ENCODE data around the gene DESI1. TPM values are rescaled to one million over a fixed set of nuclear protein-coding genes. Genes with fewer than 3 reads are reported as not detected.

The DESI1 gene
- polyA plus RNA-seq (27.5 and 31.0 TPM in 2 replicates), polyA minus RNA-seq (40.2 and 41.9 TPM in 2 replicates)

- peak within 1 kb of the TSS; percentile 93 for H3K4me2 ChIP-seq (ENCODE audit: low read length)
- peak within 1 kb of the TSS; percentile 91 for H2AFZ ChIP-seq (ENCODE audit: low read depth, low read length)
- H3K79me2 ChIP-seq (replicated peaks; ENCODE audit: insufficient read depth, low read length): peaks cover 30% of the 10 kb centered on the region
Measured at GRCh38 chr22:41620589-41621098, at the start of gene DESI1. Gene DESI1, minus strand, starts transcription at chr22:41621043. Its CDS starts 204 bp downstream, at chr22:41620839.

GRCh38 chr22:41668971-41669911, 48.4 kb upstream of the DESI1 start:
- H3K27ac ChIP-seq (ENCODE audit: low read length): no peak overlapping the region
- H3K9me2 ChIP-seq (ENCODE audit: insufficient read depth, low read length): no peaks in the 10 kb centered on the region
- H3K36me3 ChIP-seq (ENCODE audit: insufficient read depth, low read length): no peaks in the 10 kb centered on the region
- no peak overlapping the region for H3K4me3 ChIP-seq (ENCODE audit: low read length)
- H3K79me2 ChIP-seq (replicated peaks; ENCODE audit: insufficient read depth, low read length): no peaks in the 10 kb centered on the region
- no peak overlapping the region for H3K9ac ChIP-seq (ENCODE audit: low read length)
- TF ChIP-seq EP300 (conservative IDR thresholded peaks at IDR 0.05; ENCODE audit: poor library complexity, severe bottlenecking) (no peak), REST (IDR thresholded peaks at IDR 0.05; ENCODE audit: borderline replicate concordance) (no peak), EZH2 (IDR thresholded peaks at IDR 0.05; ENCODE audit: borderline replicate concordance, insufficient read depth, low read length, poor library complexity, severe bottlenecking) (no peak), MXI1 (conservative IDR thresholded peaks at IDR 0.05; ENCODE audit: poor library complexity, severe bottlenecking) (no peak)
- H3K27me3 ChIP-seq (ENCODE audit: insufficient read depth, low read depth, low read length): no peaks in the 10 kb centered on the region
- H3K9me3 ChIP-seq (ENCODE audit: low read length): no peaks in the 10 kb centered on the region
- no peaks in the 10 kb centered on the region for H3F3A ChIP-seq (ENCODE audit: insufficient read depth, low read length, poor library complexity, severe bottlenecking)
- H3K4me2 ChIP-seq (ENCODE audit: low read length): no peak overlapping the region
- H2AFZ ChIP-seq (ENCODE audit: low read depth, low read length): no peak overlapping the region
- H4K20me1 ChIP-seq (ENCODE audit: insufficient read depth): no peaks in the 10 kb centered on the region

More at GRCh38 chr22:41620589-41621098, at the start of gene DESI1:
- TF ChIP-seq MXI1 (conservative IDR thresholded peaks at IDR 0.05; ENCODE audit: poor library complexity, severe bottlenecking): peak; percentile 92
- TF ChIP-seq RAD21 (conservative IDR thresholded peaks at IDR 0.05): peak; percentile 36
- peak; percentile 89 for TF ChIP-seq TAF1 (IDR thresholded peaks at IDR 0.05; ENCODE audit: low read depth)
- no peak for TF ChIP-seq REST (IDR thresholded peaks at IDR 0.05; ENCODE audit: borderline replicate concordance)
- TF ChIP-seq POLR2AphosphoS5 (IDR thresholded peaks at IDR 0.05): peak; percentile 85
- Histone ChIP-seq H3K9me2 (ENCODE audit: insufficient read depth, low read length) (no peaks in the 10 kb centered on the region), H3K4me3 (ENCODE audit: low read length) (peak within 1 kb of the TSS; percentile 78), H3K27ac (ENCODE audit: low read length) (peak within 1 kb of the TSS; percentile 97), H3K36me3 (ENCODE audit: insufficient read depth, low read length) (no peaks in the 10 kb centered on the region), H3K27me3 (ENCODE audit: insufficient read depth, low read depth, low read length) (no peaks in the 10 kb centered on the region), H4K20me1 (ENCODE audit: insufficient read depth) (no peaks in the 10 kb centered on the region), H3K9me3 (ENCODE audit: low read length) (no peaks in the 10 kb centered on the region), H3F3A (ENCODE audit: insufficient read depth, low read length, poor library complexity, severe bottlenecking) (peaks cover 9% of the 10 kb centered on the region), H3K9ac (ENCODE audit: low read length) (peak within 1 kb of the TSS; percentile 96)

Data from neural cell (in vitro differentiated cells).